H9 (cell line): ENCODE results near the gene CNGB1. TPM values are rescaled to one million over a fixed set of nuclear protein-coding genes. Genes with fewer than 3 reads are reported as not detected.

Experiments used
- DNase-seq: peaks from one replicate; pipeline ENCODE4 v3.0.0-alpha.2; 2017
- H2AFZ ChIP-seq: one replicate; pipeline ENCODE4 v1.6.1; 2013; ENCODE audit warnings: mild to moderate bottlenecking, low read length, control low read depth, moderate library complexity
- H2AK5ac ChIP-seq: 2 replicates; pipeline ENCODE4 v1.6.1; 2013; ENCODE audit warnings: low read length, control low read depth, mixed read lengths; ENCODE audit not compliant: insufficient read length
- H2BK120ac ChIP-seq: one replicate; pipeline ENCODE4 v1.6.1; 2013; ENCODE audit warnings: low read depth, mild to moderate bottlenecking, low read length, control low read depth, inconsistent platforms; ENCODE audit not compliant: poor library complexity, severe bottlenecking
- H2BK12ac ChIP-seq: 2 replicates; pipeline ENCODE4 v1.6.1; 2013; ENCODE audit warnings: low read length, control low read depth, mixed read lengths, low read depth; ENCODE audit not compliant: insufficient read length
- H2BK15ac ChIP-seq: 2 replicates; pipeline ENCODE4 v1.6.1; 2013; ENCODE audit warnings: low read depth, low read length, control low read depth
- H2BK20ac ChIP-seq: one replicate; pipeline ENCODE4 v1.6.1; 2013; ENCODE audit warnings: low read depth, mild to moderate bottlenecking, low read length, control low read depth, inconsistent platforms; ENCODE audit not compliant: poor library complexity, severe bottlenecking
- H2BK5ac ChIP-seq: 2 replicates; pipeline ENCODE4 v1.6.1; 2013; ENCODE audit warnings: low read length, control low read depth, mixed read lengths; ENCODE audit not compliant: insufficient read length
- H3K14ac ChIP-seq: 2 replicates; pipeline ENCODE4 v1.6.1; 2013; ENCODE audit warnings: low read length, control low read depth; ENCODE audit not compliant: insufficient read depth
- H3K18ac ChIP-seq: 2 replicates; pipeline ENCODE4 v1.6.1; 2013; ENCODE audit warnings: low read depth, mild to moderate bottlenecking, mixed read lengths, low read length, control low read depth; ENCODE audit not compliant: insufficient read length
- H3K23ac ChIP-seq: 2 replicates; pipeline ENCODE4 v1.6.1; 2013; ENCODE audit warnings: low read length, control low read depth, mixed read lengths, low read depth; ENCODE audit not compliant: insufficient read length
- H3K23me2 ChIP-seq: 2 replicates; pipeline ENCODE4 v1.6.1; 2013; ENCODE audit warnings: low read depth, mild to moderate bottlenecking, mixed read lengths, low read length, control low read depth; ENCODE audit not compliant: insufficient read length, poor library complexity, severe bottlenecking
- H3K27ac ChIP-seq: 2 replicates; pipeline ENCODE4 v1.5.1; 2013; ENCODE audit warnings: low read length, control low read depth, mixed read lengths, low read depth; ENCODE audit not compliant: insufficient read length
- H3K27me3 ChIP-seq: 2 replicates; pipeline ENCODE4 v1.6.1; 2013; ENCODE audit warnings: low read length, control low read depth, inconsistent platforms; ENCODE audit not compliant: insufficient read depth
- H3K4ac ChIP-seq: 2 replicates; pipeline ENCODE4 v1.6.1; 2013; ENCODE audit warnings: low read depth, mild to moderate bottlenecking, control low read depth, inconsistent platforms, low read length, moderate library complexity
- H3K4me1 ChIP-seq: 2 replicates; pipeline ENCODE4 v1.6.1; 2013; ENCODE audit warnings: low read length, control low read depth, inconsistent platforms; ENCODE audit not compliant: insufficient read depth
- H3K4me2 ChIP-seq: 2 replicates; pipeline ENCODE4 v1.6.1; 2013; ENCODE audit warnings: low read length, control low read depth, mixed read lengths; ENCODE audit not compliant: insufficient read length, insufficient read depth
- H3K56ac ChIP-seq: 2 replicates; pipeline ENCODE4 v1.6.1; 2013; ENCODE audit warnings: low read depth, mild to moderate bottlenecking, mixed read lengths, low read length, control low read depth; ENCODE audit not compliant: insufficient read length
- H3K79me1 ChIP-seq: 2 replicates; pipeline ENCODE4 v1.6.1; 2013; ENCODE audit warnings: low read depth, mild to moderate bottlenecking, moderate library complexity, low read length, control low read depth, inconsistent platforms; ENCODE audit not compliant: insufficient read depth, poor library complexity, severe bottlenecking
- H3K79me2 ChIP-seq: 2 replicates; pipeline ENCODE4 v1.6.1; 2013; ENCODE audit warnings: low read length, control low read depth, inconsistent platforms; ENCODE audit not compliant: insufficient read depth
- H3K9ac ChIP-seq: 2 replicates; pipeline ENCODE4 v1.6.1; 2013; ENCODE audit warnings: low read length, control low read depth, mixed read lengths; ENCODE audit not compliant: insufficient read length; ENCODE audit errors: extremely low read depth
- H3K9me3 ChIP-seq: one replicate; pipeline ENCODE4 v1.6.1; 2013; ENCODE audit warnings: low read depth, low read length, inconsistent platforms; ENCODE audit not compliant: control insufficient read depth
- H3T11ph ChIP-seq: one replicate; pipeline ENCODE4 v1.6.1; 2013; ENCODE audit warnings: mild to moderate bottlenecking, low read length, control low read depth, inconsistent platforms
- H4K20me1 ChIP-seq: one replicate; pipeline ENCODE4 v1.6.1; 2013; ENCODE audit not compliant: control insufficient read depth, insufficient read length, insufficient read depth
- H4K5ac ChIP-seq: 2 replicates; pipeline ENCODE4 v1.6.1; 2013; ENCODE audit warnings: low read depth, mild to moderate bottlenecking, mixed read lengths, low read length, control low read depth; ENCODE audit not compliant: insufficient read length
- H4K8ac ChIP-seq: replicated peaks from 2 replicates; pipeline ENCODE4 v1.6.1; 2013; ENCODE audit warnings: low read length, control low read depth, mixed read lengths, low read depth; ENCODE audit not compliant: insufficient read length
- H4K91ac ChIP-seq: 2 replicates; pipeline ENCODE4 v1.6.1; 2013; ENCODE audit warnings: low read depth, mild to moderate bottlenecking, moderate library complexity, mixed read lengths, low read length, control low read depth; ENCODE audit not compliant: insufficient read length
- H3K27ac Mint-ChIP-seq, 3 experiments: 2 replicates in 2 of 3; 3 replicates in 1 of 3; pipeline ENCODE4 v1.8.0; 2020 to 2021; ENCODE audit warnings: mixed read lengths in 3 of 3, mild to moderate bottlenecking in 1 of 3, moderate library complexity in 1 of 3
- H3K27me3 Mint-ChIP-seq: 2 replicates; pipeline ENCODE4 v1.8.0; 2021; ENCODE audit warnings: low read depth, mild to moderate bottlenecking, moderate library complexity, mixed read lengths
- H3K36me3 Mint-ChIP-seq, 3 experiments: 2 replicates in 2 of 3; 3 replicates in 1 of 3; pipeline ENCODE4 v1.8.0; 2020 to 2021; ENCODE audit warnings: low read depth in 3 of 3, mixed read lengths in 3 of 3; ENCODE audit not compliant: insufficient read depth in 1 of 3
- H3K4me1 Mint-ChIP-seq, 2 experiments: 2 replicates each; pipeline ENCODE4 v1.8.0; 2020; ENCODE audit warnings: mixed read lengths in 2 of 2
- H3K4me3 Mint-ChIP-seq, 2 experiments: 2 replicates in 1 of 2; 3 replicates in 1 of 2; pipeline ENCODE4 v1.8.0; 2020 to 2021; ENCODE audit warnings: mild to moderate bottlenecking in 2 of 2, mixed read lengths in 2 of 2, moderate library complexity in 1 of 2
- H3K9me3 Mint-ChIP-seq, 2 experiments: 2 replicates in 1 of 2; 3 replicates in 1 of 2; pipeline ENCODE4 v1.8.0; 2020; ENCODE audit warnings: mild to moderate bottlenecking in 2 of 2, mixed read lengths in 2 of 2, moderate library complexity in 1 of 2
- WGBS: extraction: QIAGEN DNeasy Blood & Tissue Kit; methylation state at CpG from one replicate; pipeline ENCODE4 v1.1.7; 2013; ENCODE audit warnings: missing lambda C conversion rate, low lambda C conversion rate, mixed read lengths; ENCODE audit not compliant: insufficient read length; ENCODE audit errors: extremely low coverage; 5-methylcytosine and 5-hydroxymethylcytosine counted together
- total RNA-seq: library from RNA; stranded (reverse); gene quantifications from 2 replicates; pipeline ENCODE4 v1.2.1, GENCODE V29; 2021
- TF ChIP-seq, protein P1 (sequence below): fragments of 200-600 bp; sonication (generic); conservative IDR thresholded peaks from 3 replicates; pipeline ENCODE4 v1.8.0; 2021; ENCODE audit warnings: antibody characterized with exemption, mild to moderate bottlenecking

CNGB1 gene
- total RNA-seq, 1 experiment from 2014 or later, result not detected

DNA sequence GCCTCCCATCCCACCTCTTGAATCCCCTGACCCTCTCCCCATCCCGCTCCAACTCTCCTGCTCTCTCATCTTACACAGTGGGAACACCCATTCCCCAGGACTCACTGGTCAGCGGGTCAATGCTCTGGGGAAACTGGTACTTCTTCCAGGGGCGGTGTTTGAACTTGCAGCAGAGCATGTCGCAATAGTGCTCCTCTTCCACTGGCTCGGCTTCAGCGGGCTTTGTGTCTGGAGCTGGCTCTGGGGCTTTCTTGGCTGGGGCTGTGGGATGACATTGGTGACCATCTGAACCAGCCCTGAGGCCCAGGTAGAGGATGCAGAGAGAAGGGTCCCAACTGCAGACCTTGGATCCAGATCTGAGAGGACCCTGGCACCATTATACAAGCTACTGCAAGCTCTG, 51.9 kb downstream of the CNGB1 start:
- no peaks in the 10 kb centered on the region; a peak in 1 of 5 replicates for H3K9me3 Mint-ChIP-seq
- Histone ChIP-seq H2BK15ac (no peak overlapping the region), H3T11ph (no peak overlapping the region), H3K79me2 (no peaks in the 10 kb centered on the region), H2BK12ac (no peak overlapping the region), H3K23me2 (no peaks in the 10 kb centered on the region), H3K4me1 (no peaks in the 10 kb centered on the region), H2AFZ (no peak overlapping the region), H4K5ac (no peak overlapping the region), H2BK5ac (no peak overlapping the region), H2AK5ac (no peak overlapping the region), H2BK120ac (no peak overlapping the region), H3K14ac (no peak overlapping the region), H3K9me3 (no peaks in the 10 kb centered on the region), H3K27ac (no peak overlapping the region), H3K4me2 (no peak overlapping the region), H3K18ac (no peak overlapping the region), H2BK20ac (no peak overlapping the region), H3K79me1 (no peaks in the 10 kb centered on the region), H4K20me1 (no peaks in the 10 kb centered on the region), H3K27me3 (no peaks in the 10 kb centered on the region), H4K91ac (no peak overlapping the region), H3K9ac (no peak overlapping the region), H4K8ac (no peak overlapping the region), H3K23ac (no peak overlapping the region), H3K4ac (no peak overlapping the region), H3K56ac (no peak overlapping the region)
- no peak for DNase-seq
- no CpG with 5 or more reads among the region's 6 CpGs for WGBS
- no peak overlapping the region for H3K4me3 Mint-ChIP-seq
- H3K27me3 Mint-ChIP-seq, result peaks cover 13% of the 10 kb centered on the region
- no peaks in the 10 kb centered on the region for H3K36me3 Mint-ChIP-seq
- no peak overlapping the region for H3K27ac Mint-ChIP-seq
- peaks cover 0 to 9% of the 10 kb centered on the region in 2 experiments; a peak in 2 of 4 replicates for H3K4me1 Mint-ChIP-seq
- TF ChIP-seq, protein P1, sequence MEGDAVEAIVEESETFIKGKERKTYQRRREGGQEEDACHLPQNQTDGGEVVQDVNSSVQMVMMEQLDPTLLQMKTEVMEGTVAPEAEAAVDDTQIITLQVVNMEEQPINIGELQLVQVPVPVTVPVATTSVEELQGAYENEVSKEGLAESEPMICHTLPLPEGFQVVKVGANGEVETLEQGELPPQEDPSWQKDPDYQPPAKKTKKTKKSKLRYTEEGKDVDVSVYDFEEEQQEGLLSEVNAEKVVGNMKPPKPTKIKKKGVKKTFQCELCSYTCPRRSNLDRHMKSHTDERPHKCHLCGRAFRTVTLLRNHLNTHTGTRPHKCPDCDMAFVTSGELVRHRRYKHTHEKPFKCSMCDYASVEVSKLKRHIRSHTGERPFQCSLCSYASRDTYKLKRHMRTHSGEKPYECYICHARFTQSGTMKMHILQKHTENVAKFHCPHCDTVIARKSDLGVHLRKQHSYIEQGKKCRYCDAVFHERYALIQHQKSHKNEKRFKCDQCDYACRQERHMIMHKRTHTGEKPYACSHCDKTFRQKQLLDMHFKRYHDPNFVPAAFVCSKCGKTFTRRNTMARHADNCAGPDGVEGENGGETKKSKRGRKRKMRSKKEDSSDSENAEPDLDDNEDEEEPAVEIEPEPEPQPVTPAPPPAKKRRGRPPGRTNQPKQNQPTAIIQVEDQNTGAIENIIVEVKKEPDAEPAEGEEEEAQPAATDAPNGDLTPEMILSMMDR, result no peak
